Mucosa of descending colon (tissue), 3 donors: Measurements from ENCODE around the gene ANO8. TPM values are rescaled to one million over a fixed set of nuclear protein-coding genes. Genes with fewer than 3 reads are reported as not detected.

ENCODE experiments used
- ATAC-seq: fragments of 200-7000 bp; cut with Tn5 transposase; one replicate; pipeline ENCODE4 v1.9.1; 2020; ENCODE audit warnings: mild to moderate bottlenecking, moderate library complexity
- DNase-seq, 3 donors: peaks; one replicate each; pipeline ENCODE4 v3.0.0-alpha.2; 2020
- H3K36me3 ChIP-seq: fragments of 200-600 bp; one replicate; pipeline ENCODE4 v1.8.0; 2021; ENCODE audit warnings: low read depth, mild to moderate bottlenecking
- H3K4me1 ChIP-seq: fragments of 200-600 bp; one replicate; pipeline ENCODE4 v1.8.0; 2021; ENCODE audit warnings: low read depth, mild to moderate bottlenecking
- H3K4me3 ChIP-seq: fragments of 200-600 bp; one replicate; pipeline ENCODE4 v1.8.0; 2021; ENCODE audit warnings: mild to moderate bottlenecking
- H3K9me3 ChIP-seq: fragments of 200-600 bp; one replicate; pipeline ENCODE4 v1.8.0; 2021; ENCODE audit warnings: mild to moderate bottlenecking
- intact Hi-C, 2 donors: fragments of 100-400 bp; cut with DNase I in 1 of 2; cut with micrococcal nuclease in 1 of 2; formaldehyde crosslinking; loops; one replicate each; pipeline versions ENCODE4 v1.11.0 to v1.11.1; 2022; cut with DNase I, micrococcal nuclease
- total RNA-seq, 3 donors: library from RNA; stranded (reverse); fragmentation: NEBNext Ultra II Directional in 2 of 3; extraction: Animal tissue kit (Norgen Biotek cat#: 25700) in 2 of 3; gene quantifications; one replicate each; pipeline versions ENCODE4 v1.2.1 to v1.2.4, GENCODE V29; 2021 to 2023
- TF ChIP-seq, protein P1 (sequence below): fragments of 200-600 bp; IDR thresholded peaks from one replicate; pipeline ENCODE4 v1.8.0; 2022; ENCODE audit warnings: antibody characterized with exemption, mild to moderate bottlenecking
- donor health status: DM: no; HTN: no; CAD: no; lungs with moderate emphysema.
- donor health status: DM: no; HTN: no; CAD: no.
- donor health status: DM: no; HTN: yes; CAD: no.

Gene ANO8
- total RNA-seq, 3 donors from 2014 or later = 7.1 to 9.4 (median 8.6) TPM

GRCh38 chr19:17332677-17333581, 1.7 kb downstream of the ANO8 start:
- intact Hi-C loops = no loop called here
- TF ChIP-seq, protein P1, sequence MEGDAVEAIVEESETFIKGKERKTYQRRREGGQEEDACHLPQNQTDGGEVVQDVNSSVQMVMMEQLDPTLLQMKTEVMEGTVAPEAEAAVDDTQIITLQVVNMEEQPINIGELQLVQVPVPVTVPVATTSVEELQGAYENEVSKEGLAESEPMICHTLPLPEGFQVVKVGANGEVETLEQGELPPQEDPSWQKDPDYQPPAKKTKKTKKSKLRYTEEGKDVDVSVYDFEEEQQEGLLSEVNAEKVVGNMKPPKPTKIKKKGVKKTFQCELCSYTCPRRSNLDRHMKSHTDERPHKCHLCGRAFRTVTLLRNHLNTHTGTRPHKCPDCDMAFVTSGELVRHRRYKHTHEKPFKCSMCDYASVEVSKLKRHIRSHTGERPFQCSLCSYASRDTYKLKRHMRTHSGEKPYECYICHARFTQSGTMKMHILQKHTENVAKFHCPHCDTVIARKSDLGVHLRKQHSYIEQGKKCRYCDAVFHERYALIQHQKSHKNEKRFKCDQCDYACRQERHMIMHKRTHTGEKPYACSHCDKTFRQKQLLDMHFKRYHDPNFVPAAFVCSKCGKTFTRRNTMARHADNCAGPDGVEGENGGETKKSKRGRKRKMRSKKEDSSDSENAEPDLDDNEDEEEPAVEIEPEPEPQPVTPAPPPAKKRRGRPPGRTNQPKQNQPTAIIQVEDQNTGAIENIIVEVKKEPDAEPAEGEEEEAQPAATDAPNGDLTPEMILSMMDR = no peak
- no peak overlapping the region for H3K4me3 ChIP-seq
- peak in 2 of 3 donors; percentile 51 to 66 for DNase-seq
- H3K36me3 ChIP-seq = no peaks in the 10 kb centered on the region
- ATAC-seq = no peak
- H3K4me1 ChIP-seq = peaks cover 30% of the 10 kb centered on the region
- no peaks in the 10 kb centered on the region for H3K9me3 ChIP-seq

- Histone ChIP-seq H3K4me1 (peaks cover 31% of the 10 kb centered on the region), H3K9me3 (no peaks in the 10 kb centered on the region)
- no peak for ATAC-seq
Observed at GRCh38 chr19:17332360-17332676, 2.3 kb downstream of the ANO8 start.

GRCh38 chr19:17331045-17331558, 3.6 kb downstream of the ANO8 start:
- DNase-seq (peak in 1 of 3 donors; percentile 50), ATAC-seq (no peak)
- Histone ChIP-seq H3K4me3 (no peak overlapping the region), H3K4me1 (peaks cover 30% of the 10 kb centered on the region), H3K9me3 (no peaks in the 10 kb centered on the region), H3K36me3 (no peaks in the 10 kb centered on the region)
- TF ChIP-seq, protein P1 = no peak
- intact Hi-C loops = no loop called here

More at GRCh38 chr19:17332360-17332676, 2.3 kb downstream of the ANO8 start:
- H3K36me3 ChIP-seq = no peaks in the 10 kb centered on the region
- H3K4me3 ChIP-seq = no peak overlapping the region
- no peak for DNase-seq
- TF ChIP-seq, protein P1 = no peak
- intact Hi-C loops = no loop called here

DNA sequence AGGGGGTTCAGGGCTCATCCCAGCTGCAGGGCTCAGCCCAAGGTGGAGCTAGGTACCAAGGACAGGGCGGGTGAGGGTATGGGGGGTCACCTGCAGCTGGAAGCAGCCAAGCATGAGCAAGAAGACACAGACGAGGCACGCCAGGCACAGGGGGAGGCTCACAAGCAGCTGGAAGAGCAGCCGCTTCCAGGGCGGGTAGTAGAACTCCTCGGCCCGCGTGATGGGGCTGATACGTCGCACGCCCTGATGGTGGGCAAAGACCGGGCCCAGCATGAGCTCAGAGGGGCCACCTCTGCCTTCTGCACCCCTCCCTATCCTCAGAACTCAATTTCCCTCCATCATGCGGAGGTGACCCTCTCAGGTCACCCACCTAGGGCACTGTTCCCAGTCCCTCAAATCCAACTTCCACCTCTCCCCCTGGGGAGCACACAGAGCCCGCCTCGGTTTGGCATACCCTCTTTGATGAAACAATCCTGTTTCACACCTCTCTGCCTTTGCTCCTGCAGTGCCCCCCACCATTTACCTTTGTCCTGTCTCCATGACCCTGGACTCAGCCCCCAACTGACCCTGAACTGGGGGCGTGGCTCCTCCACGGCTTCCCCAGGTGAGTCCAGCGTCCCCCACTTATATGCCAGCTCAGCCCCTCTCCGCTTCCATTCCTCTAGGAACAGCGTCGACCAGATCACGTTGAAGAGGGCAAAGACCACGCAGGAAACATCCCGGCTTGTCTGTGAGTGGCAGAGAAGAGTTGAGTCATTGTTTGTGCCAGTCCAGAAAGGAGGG, 4.2 kb downstream of the ANO8 start:
- DNase-seq (peak in 1 of 3 donors; percentile 51), ATAC-seq (no peak)
- H3K9me3 ChIP-seq = no peaks in the 10 kb centered on the region
- TF ChIP-seq, protein P1 = no peak
- no peaks in the 10 kb centered on the region for H3K36me3 ChIP-seq
- intact Hi-C loops = no loop called here
- H3K4me1 ChIP-seq = peaks cover 28% of the 10 kb centered on the region
- no peak overlapping the region for H3K4me3 ChIP-seq

- ATAC-seq (no peak), DNase-seq (peak in 1 of 3 donors; percentile 53)
- no peaks in the 10 kb centered on the region for H3K36me3 ChIP-seq
- peaks cover 22% of the 10 kb centered on the region for H3K4me1 ChIP-seq
- H3K4me3 ChIP-seq = no peak overlapping the region
- TF ChIP-seq, protein P1 = no peak
- H3K9me3 ChIP-seq = no peaks in the 10 kb centered on the region
- intact Hi-C loops = no loop called here
Observed at GRCh38 chr19:17329366-17330261, 5.0 kb downstream of the ANO8 start.
